Measurements from ENCODE around the gene ZNF592. TPM values are rescaled to one million over a fixed set of nuclear protein-coding genes. Genes with fewer than 3 reads are reported as not detected.

Gene ZNF592
- total and polyA plus RNA-seq, 9 of the 15 experiments (the other 6 are each of a cell fraction or from before 2014, with no cell fraction given), result 0.88 to 23.8 (median 7.4) TPM

- in situ Hi-C loops (cut with MboI), result no loop called here
- Histone ChIP-seq H3K9me1 (ENCODE audit: control insufficient read depth, insufficient read depth, low read length) (no peaks in the 10 kb centered on the region), H3K9me3 (replicated peaks; ENCODE audit: control insufficient read depth, insufficient read depth, low read depth, low read length) (no peaks in the 10 kb centered on the region), H3K9ac (ENCODE audit: insufficient read depth in 1 of 2, low read depth in 2 of 2, low read length in 2 of 2) (peak overlapping the region; percentile 71 to 95), H3K36me3 (ENCODE audit: control insufficient read depth, insufficient read depth, low read length) (0 out of 3 replicates have a peak, but pooled peaks cover 5% of the 10 kb centered on the region), H3K4me3 (peak overlapping the region; percentile 91), H3K4me1 (replicated peaks in 1 of 2; ENCODE audit: control insufficient read depth in 2 of 2, insufficient read depth in 2 of 2, low read length in 2 of 2) (peaks cover 22 to 28% of the 10 kb centered on the region in 2 experiments; a peak in 4 of 5 replicates), H2AFZ (ENCODE audit: low read depth, low read length) (peak overlapping the region; percentile 94), H4K20me1 (replicated peaks; ENCODE audit: control insufficient read depth, insufficient read depth, low read length) (peaks cover 7% of the 10 kb centered on the region; the same call in 1 of the 2 replicates), H3K79me2 (ENCODE audit: control insufficient read depth, insufficient read depth, low read length) (peaks cover 51% of the 10 kb centered on the region), H3K27ac (ENCODE audit: extremely low read depth, low read depth, low read length) (peak overlapping the region; percentile 86), H3K4me2 (ENCODE audit: insufficient read depth, low read length) (peak overlapping the region; percentile 93), H3K27me3 (ENCODE audit: control insufficient read depth in 2 of 2, insufficient read depth in 2 of 2, low read length in 2 of 2) (no peaks in the 10 kb centered on the region)
- DNase-seq (ENCODE audit: extremely low read depth in 1 of 4, low spot score in 3 of 4) (peak in 2 of 4 experiments; percentile 63 to 74), FAIRE-seq (peak; percentile 44), ATAC-seq (peak; percentile 75)
- intact Hi-C loops (cut with micrococcal nuclease), result loop anchor here (5.0 kb wide), 1 partner anchor 150 kb away; no protein-coding TSS in a partner anchor
- 1% methylated on average over 32 of the region's 46 CpGs for WGBS (ENCODE audit: insufficient coverage, low coverage, missing lambda C conversion rate)
- ChIA-PET POLR2A (interaction anchor here (0.6 to 1.7 kb wide), 5 partner anchors 13 to 163 kb away, joined by 3 to 5 read pairs (median 3); no protein-coding TSS in a partner anchor), CTCF (ENCODE audit: low intra/inter-chr PET ratio) (interaction anchor here (0.7 kb wide), 1 partner anchor 92 kb away, joined by 4 read pairs; no protein-coding TSS in a partner anchor)
- BruUV-seq (replicated peaks), result no TSS peak
- TF ChIP-seq GABPB1 (CRISPR knock-in tag; IDR thresholded peaks at IDR 0.05) (no peak; the same call in 1 of the 2 replicates), MAX (CRISPR knock-in tag; IDR thresholded peaks at IDR 0.05) (0 out of 2 replicates have a peak, but pooled peaks have one; percentile 15), RBM17 (IDR thresholded peaks at IDR 0.05; ENCODE audit: borderline replicate concordance, low read depth, low read length) (no peak), NFXL1 (CRISPR knock-in tag; IDR thresholded peaks at IDR 0.05) (no peak), FIP1L1 (IDR thresholded peaks at IDR 0.05; ENCODE audit: low read depth, low read length, poor library complexity, severe bottlenecking) (no peak), SAFB (IDR thresholded peaks at IDR 0.05; ENCODE audit: borderline replicate concordance, low read depth, low read length) (no peak), ARID3A (IDR thresholded peaks at IDR 0.05; ENCODE audit: borderline replicate concordance, low read depth, low read length) (no peak), MTF1 (CRISPR knock-in tag; IDR thresholded peaks at IDR 0.05; ENCODE audit: borderline replicate concordance) (no peak), HLTF (IDR thresholded peaks at IDR 0.05) (0 out of 2 replicates have a peak, but pooled peaks have one; percentile 44), ARHGAP35 (IDR thresholded peaks at IDR 0.05; ENCODE audit: partially characterized antibody) (no peak), USF1 (CRISPR knock-in tag; IDR thresholded peaks at IDR 0.05) (no peak), NCOA6 (IDR thresholded peaks at IDR 0.05) (peak; percentile 53; the same call in 1 of the 2 replicates), PBX2 (CRISPR knock-in tag; IDR thresholded peaks at IDR 0.05; ENCODE audit: low read depth) (no peak), PBX2 (tag; conservative IDR thresholded peaks at IDR 0.05; ENCODE audit: low read depth) (no peak), ETV1 (tag; conservative IDR thresholded peaks at IDR 0.05; ENCODE audit: low read depth) (no peak)
Measured at GRCh38 chr15:84747416-84748273, 747 bp upstream of the ZNF592 start.

Measured in K562 (cell line).